ENCODE data around the gene CFAP299. TPM values are rescaled to one million over a fixed set of nuclear protein-coding genes. Genes with fewer than 3 reads are reported as not detected.
"Not testable (repeated sequence)": the region's sequence is repeated elsewhere in the genome, so short reads cannot be mapped to it uniquely, and the experiment has no call there.

CFAP299 gene
- total RNA-seq, 1 donor from 2014 or later: not detected

DNA sequence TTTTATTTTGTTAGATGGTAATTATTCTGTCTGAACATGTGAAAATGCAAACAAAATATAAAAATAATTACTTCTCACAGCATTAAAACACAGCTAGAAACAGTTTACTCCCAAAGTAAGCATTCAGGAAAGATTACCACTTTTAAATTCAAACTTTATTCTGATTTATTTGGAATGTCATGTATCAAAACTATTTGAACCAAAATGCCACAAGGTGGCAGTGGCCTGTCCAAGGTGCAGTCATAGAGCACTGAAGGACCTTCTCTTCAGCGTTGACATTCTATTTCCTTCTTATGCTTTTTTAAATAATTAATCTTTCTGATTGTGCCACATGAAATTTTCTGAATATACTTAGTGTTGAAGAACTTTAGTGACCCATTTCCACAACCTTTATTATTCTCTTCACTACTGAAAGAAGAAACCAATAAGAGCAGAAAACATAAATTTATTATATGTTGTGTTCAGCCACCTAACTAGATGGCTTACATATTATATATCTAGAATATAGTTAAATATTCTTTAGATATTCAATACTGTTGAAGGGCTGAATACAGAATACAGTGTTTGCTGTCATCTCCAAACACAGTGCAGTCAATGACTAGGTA is 283.6 kb downstream of the CFAP299 start:
- H3K9me3 Mint-ChIP-seq (ENCODE audit: unreplicated experiment): peaks cover 7% of the 10 kb centered on the region
- no peaks in the 10 kb centered on the region for H3K36me3 Mint-ChIP-seq (ENCODE audit: unreplicated experiment)
- H3K27me3 Mint-ChIP-seq (ENCODE audit: unreplicated experiment): peaks cover 7% of the 10 kb centered on the region
- no peak overlapping the region for H3K27ac Mint-ChIP-seq (ENCODE audit: unreplicated experiment)
- no peak overlapping the region for H3K4me3 Mint-ChIP-seq (ENCODE audit: unreplicated experiment)
- TF ChIP-seq, protein P1, sequence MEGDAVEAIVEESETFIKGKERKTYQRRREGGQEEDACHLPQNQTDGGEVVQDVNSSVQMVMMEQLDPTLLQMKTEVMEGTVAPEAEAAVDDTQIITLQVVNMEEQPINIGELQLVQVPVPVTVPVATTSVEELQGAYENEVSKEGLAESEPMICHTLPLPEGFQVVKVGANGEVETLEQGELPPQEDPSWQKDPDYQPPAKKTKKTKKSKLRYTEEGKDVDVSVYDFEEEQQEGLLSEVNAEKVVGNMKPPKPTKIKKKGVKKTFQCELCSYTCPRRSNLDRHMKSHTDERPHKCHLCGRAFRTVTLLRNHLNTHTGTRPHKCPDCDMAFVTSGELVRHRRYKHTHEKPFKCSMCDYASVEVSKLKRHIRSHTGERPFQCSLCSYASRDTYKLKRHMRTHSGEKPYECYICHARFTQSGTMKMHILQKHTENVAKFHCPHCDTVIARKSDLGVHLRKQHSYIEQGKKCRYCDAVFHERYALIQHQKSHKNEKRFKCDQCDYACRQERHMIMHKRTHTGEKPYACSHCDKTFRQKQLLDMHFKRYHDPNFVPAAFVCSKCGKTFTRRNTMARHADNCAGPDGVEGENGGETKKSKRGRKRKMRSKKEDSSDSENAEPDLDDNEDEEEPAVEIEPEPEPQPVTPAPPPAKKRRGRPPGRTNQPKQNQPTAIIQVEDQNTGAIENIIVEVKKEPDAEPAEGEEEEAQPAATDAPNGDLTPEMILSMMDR (IDR thresholded peaks at IDR 0.05): peak; percentile 25
- no peak for DNase-seq (ENCODE audit: extremely low spot score, unreplicated experiment)
- H3K4me1 Mint-ChIP-seq (ENCODE audit: unreplicated experiment): no peaks in the 10 kb centered on the region

DNA sequence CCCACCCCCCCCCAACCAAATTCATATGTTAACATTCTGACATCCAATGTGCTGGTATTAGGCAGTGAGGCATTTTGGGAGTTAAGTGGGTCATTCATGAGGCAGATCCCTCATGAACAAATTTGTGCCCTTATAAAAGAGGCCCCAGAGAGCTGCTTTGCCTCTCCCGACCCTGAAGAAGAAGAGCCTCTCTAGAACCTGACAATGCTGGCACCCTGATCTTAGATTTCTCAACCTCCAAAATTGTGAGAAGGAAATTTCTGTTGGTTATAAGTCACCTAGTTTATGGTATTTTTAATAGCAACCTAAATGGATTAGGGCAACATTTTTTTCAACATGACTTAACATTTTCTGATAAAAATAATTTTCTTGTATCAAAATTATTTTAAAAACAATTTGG is 296.3 kb downstream of the CFAP299 start:
- H3K4me3 Mint-ChIP-seq (ENCODE audit: unreplicated experiment): no peak overlapping the region
- H3K27ac Mint-ChIP-seq (ENCODE audit: unreplicated experiment): no peak overlapping the region
- no peaks in the 10 kb centered on the region for H3K36me3 Mint-ChIP-seq (ENCODE audit: unreplicated experiment)
- peaks cover 14% of the 10 kb centered on the region for H3K9me3 Mint-ChIP-seq (ENCODE audit: unreplicated experiment)
- DNase-seq (ENCODE audit: extremely low spot score, unreplicated experiment): no peak
- TF ChIP-seq, protein P1 (IDR thresholded peaks at IDR 0.05): no peak
- no peaks in the 10 kb centered on the region for H3K27me3 Mint-ChIP-seq (ENCODE audit: unreplicated experiment)
- no peaks in the 10 kb centered on the region for H3K4me1 Mint-ChIP-seq (ENCODE audit: unreplicated experiment)

DNA sequence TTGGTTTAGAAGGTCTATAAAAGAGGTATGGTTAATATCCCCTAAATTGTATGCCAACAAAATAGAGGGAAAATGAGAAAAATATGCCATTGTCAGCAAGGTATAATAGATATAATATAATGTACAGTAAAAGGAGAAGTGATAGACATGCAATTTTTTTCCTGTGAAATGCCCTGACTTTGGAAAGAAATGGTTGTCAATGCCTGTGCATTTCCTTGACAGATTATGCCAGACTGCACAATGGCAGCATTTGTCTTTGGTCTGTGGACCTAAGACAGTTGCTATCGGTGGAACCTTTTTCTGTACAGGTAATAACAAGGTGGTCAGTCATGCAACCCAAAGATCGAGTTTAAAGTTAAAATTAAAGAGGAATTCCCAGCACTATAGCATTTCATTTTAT is 301.7 kb downstream of the CFAP299 start:
- no peaks in the 10 kb centered on the region for H3K4me1 Mint-ChIP-seq (ENCODE audit: unreplicated experiment)
- no peaks in the 10 kb centered on the region for H3K9me3 Mint-ChIP-seq (ENCODE audit: unreplicated experiment)
- no peaks in the 10 kb centered on the region for H3K27me3 Mint-ChIP-seq (ENCODE audit: unreplicated experiment)
- no peak for DNase-seq (ENCODE audit: extremely low spot score, unreplicated experiment)
- no peak overlapping the region for H3K4me3 Mint-ChIP-seq (ENCODE audit: unreplicated experiment)
- TF ChIP-seq, protein P1 (IDR thresholded peaks at IDR 0.05): no peak
- no peaks in the 10 kb centered on the region for H3K36me3 Mint-ChIP-seq (ENCODE audit: unreplicated experiment)
- H3K27ac Mint-ChIP-seq (ENCODE audit: unreplicated experiment): no peak overlapping the region

DNA sequence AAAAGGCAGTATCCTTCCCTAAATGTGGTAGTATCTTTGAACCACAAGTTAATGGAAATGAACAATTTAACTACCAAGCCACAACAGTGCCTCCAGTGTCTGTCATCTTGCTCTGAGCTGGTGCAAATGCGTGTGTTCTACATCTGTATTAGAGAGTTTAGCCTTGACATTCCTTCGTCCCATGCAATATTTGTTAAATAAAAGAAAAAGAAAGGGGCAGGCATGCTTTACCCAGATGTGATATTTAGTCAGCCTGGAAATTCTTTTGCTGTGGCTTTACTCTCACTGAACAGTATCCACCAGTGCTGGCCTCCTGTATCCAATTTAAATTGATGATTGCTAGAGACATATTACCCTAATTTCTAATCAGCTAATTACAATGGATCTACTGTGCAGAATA is 310.5 kb downstream of the CFAP299 start:
- no peak overlapping the region for H3K4me3 Mint-ChIP-seq (ENCODE audit: unreplicated experiment)
- H3K36me3 Mint-ChIP-seq (ENCODE audit: unreplicated experiment): no peaks in the 10 kb centered on the region
- H3K9me3 Mint-ChIP-seq (ENCODE audit: unreplicated experiment): no peaks in the 10 kb centered on the region
- DNase-seq (ENCODE audit: extremely low spot score, unreplicated experiment): no peak
- H3K4me1 Mint-ChIP-seq (ENCODE audit: unreplicated experiment): no peaks in the 10 kb centered on the region
- TF ChIP-seq, protein P1 (IDR thresholded peaks at IDR 0.05): no peak
- peaks cover 10% of the 10 kb centered on the region for H3K27me3 Mint-ChIP-seq (ENCODE audit: unreplicated experiment)
- H3K27ac Mint-ChIP-seq (ENCODE audit: unreplicated experiment): no peak overlapping the region

DNA sequence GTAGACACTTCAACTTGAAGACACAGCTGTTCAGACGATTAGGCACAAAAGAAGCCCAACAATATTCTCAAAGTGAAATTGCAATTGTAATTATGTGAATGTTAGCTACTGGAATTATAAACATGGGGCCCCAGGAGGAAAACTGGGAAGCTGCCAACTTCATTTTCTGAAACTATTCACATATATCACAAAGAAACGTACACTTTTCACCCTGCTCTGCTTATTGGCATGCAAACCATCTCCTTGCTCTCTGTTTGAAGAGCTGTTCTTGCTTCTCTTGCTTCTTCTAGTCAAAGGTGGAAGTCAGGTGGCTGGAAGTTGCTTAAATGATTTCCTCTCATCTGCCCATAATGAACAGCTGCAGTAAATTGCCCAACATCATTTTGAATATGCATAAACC is 320.1 kb downstream of the CFAP299 start:
- Mint-ChIP-seq H3K36me3 (ENCODE audit: unreplicated experiment) (no peaks in the 10 kb centered on the region), H3K27ac (ENCODE audit: unreplicated experiment) (no peak overlapping the region), H3K4me1 (ENCODE audit: unreplicated experiment) (no peaks in the 10 kb centered on the region), H3K4me3 (ENCODE audit: unreplicated experiment) (no peak overlapping the region), H3K9me3 (ENCODE audit: unreplicated experiment) (peaks cover 7% of the 10 kb centered on the region), H3K27me3 (ENCODE audit: unreplicated experiment) (peaks cover 9% of the 10 kb centered on the region)
- no peak for DNase-seq (ENCODE audit: extremely low spot score, unreplicated experiment)
- TF ChIP-seq, protein P1 (IDR thresholded peaks at IDR 0.05): no peak

DNA sequence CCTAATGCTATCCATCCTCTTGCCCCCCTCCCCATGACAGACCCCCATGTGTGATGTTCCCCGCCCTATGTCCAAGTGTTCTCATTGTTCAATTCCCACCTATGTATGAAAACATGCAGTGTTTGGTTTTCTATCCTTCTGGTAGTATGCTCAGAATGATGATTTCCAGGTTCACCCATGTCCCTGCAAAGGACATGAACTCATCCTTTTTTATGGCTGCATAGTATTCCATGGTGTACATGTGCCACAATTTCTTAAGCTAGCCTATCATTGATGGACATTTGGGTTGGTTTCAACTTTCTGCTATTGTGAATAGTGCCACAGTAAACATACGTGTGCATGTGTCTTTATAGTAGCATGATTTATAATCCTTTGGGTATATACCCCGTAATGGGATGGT is 334.6 kb downstream of the CFAP299 start:
- not testable (repeated sequence) for H3K27ac Mint-ChIP-seq (ENCODE audit: unreplicated experiment); H3K4me3 Mint-ChIP-seq (ENCODE audit: unreplicated experiment); DNase-seq (ENCODE audit: extremely low spot score, unreplicated experiment); H3K36me3 Mint-ChIP-seq (ENCODE audit: unreplicated experiment); H3K9me3 Mint-ChIP-seq (ENCODE audit: unreplicated experiment); H3K27me3 Mint-ChIP-seq (ENCODE audit: unreplicated experiment); H3K4me1 Mint-ChIP-seq (ENCODE audit: unreplicated experiment)
